Sigmoid colon (tissue), 7 donors: ENCODE data around the gene PRDM11. TPM values are rescaled to one million over a fixed set of nuclear protein-coding genes. Genes with fewer than 3 reads are reported as not detected.

Experiments
- DNase-seq: peaks from one replicate; pipeline ENCODE4 v3.0.0-alpha.2; 2019
- H3K27ac ChIP-seq, 4 donors: fragments of 200-600 bp; sonication (generic); one replicate each; pipeline ENCODE4 v1.5.1; 2016 to 2019; ENCODE audit warnings: mild to moderate bottlenecking in 1 of 4
- H3K27me3 ChIP-seq, 3 donors: fragments of 200-600 bp; sonication (generic); one replicate each; pipeline ENCODE4 v1.5.1; 2019; ENCODE audit warnings: mild to moderate bottlenecking in 1 of 3
- H3K36me3 ChIP-seq, 4 donors: fragments of 200-600 bp; sonication (generic); one replicate each; pipeline ENCODE4 v1.5.1; 2016 to 2019
- H3K4me1 ChIP-seq, 4 donors: fragments of 200-600 bp; sonication (generic); one replicate each; pipeline ENCODE4 v1.5.1; 2017 to 2019
- H3K4me3 ChIP-seq, 4 donors: fragments of 200-600 bp; sonication (generic); one replicate each; pipeline ENCODE4 v1.5.1; 2017 to 2019; ENCODE audit warnings: mild to moderate bottlenecking in 2 of 4, moderate library complexity in 1 of 4
- H3K9me3 ChIP-seq, 4 donors: fragments of 200-600 bp in 3 of 4; sonication (generic) in 3 of 4; one replicate each; pipeline versions ENCODE4 v1.5.1 to v1.6.1; 2013 to 2019
- EP300 ChIP-seq, 4 donors: sonication (generic); formaldehyde crosslinking; IDR thresholded peaks; one replicate each; pipeline ENCODE4 v1.6.1; 2017; ENCODE audit warnings: antibody characterized with exemption in 4 of 4
- POLR2A ChIP-seq, 2 donors: fragments of 450-650 bp; IDR thresholded peaks; one replicate each; pipeline ENCODE4 v1.6.1; 2016; ENCODE audit warnings: antibody characterized with exemption in 2 of 2, mild to moderate bottlenecking in 2 of 2, moderate library complexity in 2 of 2
- POLR2AphosphoS5 ChIP-seq, 4 donors: sonication (generic); formaldehyde crosslinking; IDR thresholded peaks; one replicate each; pipeline ENCODE4 v1.6.1; 2017; ENCODE audit warnings: antibody characterized with exemption in 4 of 4
- whole genome bisulfite sequencing, 2 donors: extraction: QIAGEN DNeasy Blood & Tissue Kit; methylation state at CpG; one replicate each; pipeline ENCODE4 v1.1.7; 2013; 5-methylcytosine and 5-hydroxymethylcytosine counted together
- intact Hi-C: fragments of 100-400 bp; cut with DNase I; formaldehyde crosslinking; loops from one replicate; pipeline ENCODE4 v1.15.1; 2023
- polyA plus RNA-seq, 3 donors: library from polyadenylated mRNA; stranded (reverse); fragments of 200-250 nt; gene quantifications; one replicate each; pipeline ENCODE4 v1.2.3, GENCODE V29; 2013
- total RNA-seq, 4 donors: library from RNA; depleted of rRNA; stranded (reverse); fragments of >200 nt; gene quantifications; one replicate each; pipeline ENCODE4 v1.1.0, GENCODE V29; 2016
- TF ChIP-seq, protein P1 (sequence below), 4 experiments: fragments of 450-650 bp in 3 of 4; fragments of 200-600 bp in 1 of 4; IDR thresholded peaks; one replicate each; pipeline ENCODE4 v1.5.1; 2016 to 2019; ENCODE audit warnings: antibody characterized with exemption in 4 of 4, mild to moderate bottlenecking in 3 of 4, moderate library complexity in 2 of 4
- donor health status: healthy with polysubstance abuse.
- donor health status: Bipolar disorder and iron deficiency.
- donor health status: healthy.

PRDM11 gene
- total and polyA plus RNA-seq, 7 donors, result 0.92 to 23.2 (median 12.7) TPM

DNA sequence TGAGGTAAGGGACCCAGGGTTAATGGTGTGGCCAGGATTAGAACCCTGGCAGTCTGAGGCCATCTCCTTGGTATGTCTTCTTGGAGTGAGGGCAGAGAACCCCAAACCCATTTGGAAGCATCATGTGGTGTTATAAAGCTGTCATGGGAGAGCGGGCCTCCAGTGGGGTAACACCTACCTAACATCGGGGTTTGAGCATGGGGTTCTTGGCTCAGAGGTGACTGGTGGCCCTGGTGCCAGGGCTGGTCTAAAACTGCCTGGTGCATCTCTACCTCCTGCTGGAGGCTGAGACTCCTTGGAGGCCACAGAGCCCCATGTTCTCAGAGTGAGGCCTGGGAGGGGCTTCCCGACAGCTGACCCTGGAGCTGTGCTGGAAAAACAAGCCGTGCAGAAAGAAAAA, 4.5 kb downstream of the PRDM11 start:
- Histone ChIP-seq H3K4me3 (no peak overlapping the region), H3K27me3 (no peaks in the 10 kb centered on the region), H3K9me3 (no peaks in the 10 kb centered on the region), H3K36me3 (no peaks in the 10 kb centered on the region), H3K27ac (no peak overlapping the region), H3K4me1 (peaks cover 0 to 46% (median 37%) of the 10 kb centered on the region in 4 donors)
- TF ChIP-seq POLR2A (IDR thresholded peaks at IDR 0.05) (no peak), POLR2AphosphoS5 (IDR thresholded peaks at IDR 0.05) (no peak), EP300 (IDR thresholded peaks at IDR 0.05) (no peak)
- TF ChIP-seq, protein P1, sequence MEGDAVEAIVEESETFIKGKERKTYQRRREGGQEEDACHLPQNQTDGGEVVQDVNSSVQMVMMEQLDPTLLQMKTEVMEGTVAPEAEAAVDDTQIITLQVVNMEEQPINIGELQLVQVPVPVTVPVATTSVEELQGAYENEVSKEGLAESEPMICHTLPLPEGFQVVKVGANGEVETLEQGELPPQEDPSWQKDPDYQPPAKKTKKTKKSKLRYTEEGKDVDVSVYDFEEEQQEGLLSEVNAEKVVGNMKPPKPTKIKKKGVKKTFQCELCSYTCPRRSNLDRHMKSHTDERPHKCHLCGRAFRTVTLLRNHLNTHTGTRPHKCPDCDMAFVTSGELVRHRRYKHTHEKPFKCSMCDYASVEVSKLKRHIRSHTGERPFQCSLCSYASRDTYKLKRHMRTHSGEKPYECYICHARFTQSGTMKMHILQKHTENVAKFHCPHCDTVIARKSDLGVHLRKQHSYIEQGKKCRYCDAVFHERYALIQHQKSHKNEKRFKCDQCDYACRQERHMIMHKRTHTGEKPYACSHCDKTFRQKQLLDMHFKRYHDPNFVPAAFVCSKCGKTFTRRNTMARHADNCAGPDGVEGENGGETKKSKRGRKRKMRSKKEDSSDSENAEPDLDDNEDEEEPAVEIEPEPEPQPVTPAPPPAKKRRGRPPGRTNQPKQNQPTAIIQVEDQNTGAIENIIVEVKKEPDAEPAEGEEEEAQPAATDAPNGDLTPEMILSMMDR (IDR thresholded peaks at IDR 0.05), result no peak
- intact Hi-C loops, result no loop called here
- 93 to 94% methylated on average over 4 of the region's 4 CpGs for WGBS, 2 donors
- DNase-seq, result peak; percentile 37

DNA sequence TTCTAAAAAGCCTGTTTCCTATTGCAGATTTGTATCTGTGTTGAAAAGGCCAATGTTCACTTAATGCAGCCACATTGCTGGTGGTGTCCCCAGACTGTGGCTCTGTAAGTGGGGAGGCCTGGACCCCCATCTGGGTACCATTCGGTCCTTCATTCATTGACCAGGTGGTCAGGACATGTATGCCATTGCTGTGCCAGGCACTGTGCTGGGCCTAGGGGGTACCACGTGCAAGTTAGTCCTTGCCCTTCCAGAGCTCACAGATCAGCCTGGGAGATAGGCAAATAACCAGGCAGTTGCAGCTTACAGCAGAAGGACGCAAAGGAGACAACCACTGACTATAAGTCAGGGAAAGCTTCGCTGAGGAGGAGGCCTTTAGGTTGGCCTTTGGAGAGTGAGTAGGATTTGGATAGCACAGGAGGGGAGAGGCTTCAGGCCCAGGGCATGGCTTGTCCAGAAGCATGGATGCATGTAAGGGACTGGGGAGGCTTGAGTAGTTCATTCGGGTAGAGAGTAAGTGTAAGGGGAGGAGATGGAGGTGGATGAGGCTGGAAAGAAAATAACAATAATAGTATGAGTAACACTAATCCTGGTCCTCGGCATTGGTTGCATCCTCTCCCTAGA, 5.0 kb downstream of the PRDM11 start:
- WGBS, 2 donors, result 90% methylated on average over 6 of the region's 6 CpGs
- intact Hi-C loops, result no loop called here
- H3K4me1 ChIP-seq, result peaks cover 0 to 43% (median 37%) of the 10 kb centered on the region in 4 donors
- no peak overlapping the region for H3K27ac ChIP-seq
- no peaks in the 10 kb centered on the region for H3K27me3 ChIP-seq
- H3K36me3 ChIP-seq, result no peaks in the 10 kb centered on the region
- no peak overlapping the region for H3K4me3 ChIP-seq
- H3K9me3 ChIP-seq, result no peaks in the 10 kb centered on the region
- peak; percentile 43 for DNase-seq
- TF ChIP-seq EP300 (IDR thresholded peaks at IDR 0.05) (no peak), POLR2A (IDR thresholded peaks at IDR 0.05) (no peak), POLR2AphosphoS5 (IDR thresholded peaks at IDR 0.05) (no peak)
- TF ChIP-seq, protein P1 (IDR thresholded peaks at IDR 0.05), result no peak

DNA sequence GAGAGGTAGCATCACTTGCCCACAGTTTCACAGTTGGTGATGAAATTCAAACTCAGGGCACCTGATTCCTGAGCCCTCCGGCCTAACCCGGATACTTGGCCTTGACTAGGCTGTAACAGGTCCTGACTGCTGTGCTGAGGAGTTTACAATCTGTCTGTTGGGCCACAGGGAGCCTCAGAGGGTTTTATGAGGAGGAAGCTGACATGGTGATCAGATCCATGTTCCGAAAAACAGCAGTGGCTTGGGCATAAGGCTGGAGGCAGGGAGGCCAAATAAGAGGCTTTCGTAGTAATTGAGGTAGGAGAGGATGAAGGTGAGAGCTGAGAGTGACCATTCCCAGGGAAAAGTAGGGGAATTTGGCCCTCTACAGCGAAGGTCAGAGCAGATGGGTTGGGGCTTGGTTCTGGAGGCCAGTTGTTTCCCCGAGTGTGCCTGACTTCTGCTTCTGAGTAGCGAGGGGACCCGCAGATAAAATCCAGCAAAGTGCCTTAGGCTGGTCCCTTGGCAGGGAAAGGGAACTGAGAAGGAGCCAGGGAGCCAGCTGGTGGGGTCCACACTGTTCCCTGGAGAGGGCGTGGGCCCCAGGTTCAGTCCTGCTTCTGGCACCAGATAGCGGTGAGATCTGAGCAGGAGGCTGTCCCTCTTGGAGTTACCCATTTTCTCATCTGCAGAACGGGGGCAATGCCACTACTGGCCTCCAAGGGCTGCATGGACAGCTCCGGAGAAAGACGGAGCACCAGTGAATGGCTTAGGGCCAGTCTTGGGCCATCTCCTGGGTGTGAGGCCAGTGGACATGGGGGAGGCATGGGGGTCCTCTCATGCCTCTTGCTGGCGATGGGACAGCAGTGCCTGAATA, 6.5 kb downstream of the PRDM11 start:
- Histone ChIP-seq H3K27me3 (no peaks in the 10 kb centered on the region), H3K36me3 (no peaks in the 10 kb centered on the region), H3K4me1 (peaks cover 0 to 48% (median 40%) of the 10 kb centered on the region in 4 donors), H3K27ac (no peak overlapping the region), H3K4me3 (no peak overlapping the region), H3K9me3 (no peaks in the 10 kb centered on the region)
- TF ChIP-seq POLR2AphosphoS5 (IDR thresholded peaks at IDR 0.05), result no peak
- TF ChIP-seq, protein P1 (IDR thresholded peaks at IDR 0.05), result no peak
- no peak for TF ChIP-seq POLR2A (IDR thresholded peaks at IDR 0.05)
- 90% methylated on average over 14 of the region's 14 CpGs for WGBS, 2 donors
- intact Hi-C loops, result no loop called here
- DNase-seq, result peak; percentile 54

DNA sequence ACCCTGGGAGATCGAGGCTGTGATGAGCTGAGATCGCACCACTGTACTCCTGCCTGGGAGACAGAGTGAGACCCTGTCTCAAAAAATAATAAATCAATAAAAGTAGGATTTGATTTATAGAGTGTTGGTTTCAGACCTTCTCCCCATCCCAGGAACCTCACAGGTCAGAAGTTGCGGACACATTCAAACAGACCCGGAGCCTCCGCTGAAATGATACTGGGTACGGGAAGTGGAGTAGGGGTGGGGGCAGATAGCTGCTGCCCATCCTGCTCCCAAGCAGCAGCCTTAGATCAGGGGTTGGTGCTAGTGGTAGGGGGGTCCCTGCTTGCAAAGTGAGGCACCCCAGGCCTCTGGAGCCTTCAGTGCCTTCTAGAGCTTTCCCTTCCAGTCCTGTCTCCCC, 7.8 kb downstream of the PRDM11 start:
- no peaks in the 10 kb centered on the region for H3K36me3 ChIP-seq
- intact Hi-C loops, result no loop called here
- peaks cover 0 to 51% (median 43%) of the 10 kb centered on the region in 4 donors for H3K4me1 ChIP-seq
- no peak overlapping the region for H3K4me3 ChIP-seq
- no peak for TF ChIP-seq POLR2AphosphoS5 (IDR thresholded peaks at IDR 0.05)
- H3K9me3 ChIP-seq, result no peaks in the 10 kb centered on the region
- DNase-seq, result peak; percentile 46
- WGBS, 2 donors, result 88 to 97% methylated on average over 6 of the region's 6 CpGs
- H3K27ac ChIP-seq, result no peak overlapping the region
- H3K27me3 ChIP-seq, result no peaks in the 10 kb centered on the region

DNA sequence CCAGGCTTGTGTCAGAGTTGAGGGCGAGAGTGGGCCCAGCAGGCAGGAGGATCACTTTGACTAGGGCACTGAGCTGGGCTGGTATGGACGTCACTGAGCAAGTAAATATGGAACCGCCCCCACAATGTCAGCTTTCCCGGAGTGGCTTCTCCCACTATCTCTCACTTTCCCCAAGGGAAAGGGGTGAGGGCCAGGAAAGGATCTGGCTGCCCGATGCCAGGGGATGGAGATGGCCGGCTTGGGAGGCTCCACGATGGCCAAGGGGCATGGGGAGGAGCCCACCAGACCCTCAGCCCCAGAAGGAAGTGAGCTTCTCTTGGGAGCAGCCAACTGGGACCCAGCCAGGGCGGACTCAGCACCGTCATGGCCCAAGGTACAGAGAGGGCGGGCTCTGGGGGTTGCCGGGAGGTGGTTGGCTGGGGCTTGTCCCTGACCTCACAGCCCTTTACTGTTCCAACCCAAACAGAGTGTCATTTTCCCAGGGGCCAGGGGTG, 8.7 kb downstream of the PRDM11 start:
- Histone ChIP-seq H3K4me3 (no peak overlapping the region), H3K36me3 (no peaks in the 10 kb centered on the region), H3K4me1 (peaks cover 0 to 53% (median 47%) of the 10 kb centered on the region in 4 donors), H3K27me3 (no peaks in the 10 kb centered on the region), H3K9me3 (no peaks in the 10 kb centered on the region), H3K27ac (peak overlapping the region; percentile 19 to 82 (median 32))
- intact Hi-C loops, result no loop called here
- no peak for TF ChIP-seq POLR2A (IDR thresholded peaks at IDR 0.05)
- TF ChIP-seq, protein P1 (IDR thresholded peaks at IDR 0.05), result no peak
- TF ChIP-seq POLR2AphosphoS5 (IDR thresholded peaks at IDR 0.05), result no peak
- TF ChIP-seq EP300 (IDR thresholded peaks at IDR 0.05), result no peak
- WGBS, 2 donors, result 79 to 83% methylated on average over 11 of the region's 11 CpGs
- DNase-seq, result peak; percentile 69
